ENCODE results near the gene LMX1A.

Gene LMX1A

DNA sequence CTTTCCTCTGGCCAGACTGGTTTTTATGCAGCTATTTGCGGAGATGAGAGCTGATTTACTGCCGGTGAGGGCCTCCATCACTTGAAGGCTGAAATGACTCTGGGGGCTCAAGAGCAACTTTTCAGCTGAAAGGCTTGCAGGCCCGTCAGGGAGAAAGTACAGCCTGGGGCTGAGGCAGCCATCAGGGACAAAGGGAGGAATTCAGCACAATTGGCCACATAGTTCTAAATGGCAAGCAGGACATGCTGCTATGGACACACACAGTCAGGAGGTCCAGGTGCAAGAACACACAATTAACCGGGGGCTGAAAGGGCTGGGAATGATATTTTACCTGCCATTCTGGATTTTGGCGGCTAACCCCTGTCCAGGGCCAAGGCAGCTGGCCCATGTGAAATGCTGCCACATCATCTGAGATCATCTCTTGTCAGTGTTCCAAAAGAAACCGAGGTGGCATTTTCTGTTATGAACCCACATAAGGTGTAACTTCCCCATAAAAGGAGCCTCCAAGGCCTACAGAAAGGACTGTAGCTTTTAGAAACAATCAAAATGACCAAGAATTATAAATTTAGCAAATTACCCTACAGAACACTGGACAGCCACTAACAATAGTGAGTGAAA is 58.2 kb downstream of the LMX1A start:
- H2BK15ac ChIP-seq (ENCODE audit: low read depth, poor library complexity, severe bottlenecking), result no peak overlapping the region
- H2BK5ac ChIP-seq (ENCODE audit: low read depth, low read length, poor library complexity, severe bottlenecking), result no peak overlapping the region
- H2BK12ac ChIP-seq (ENCODE audit: low read length in 2 of 2), result no peak overlapping the region
- no peak overlapping the region for H2AK5ac ChIP-seq (ENCODE audit: low read length, severe bottlenecking)
- WGBS, result 81% methylated on average over 6 of the region's 6 CpGs
- H3K27me3 ChIP-seq (ENCODE audit: control insufficient read depth in 1 of 2, insufficient read depth in 1 of 2, low read length in 2 of 2), result peaks cover 0 to 16% of the 10 kb centered on the region in 2 experiments
- no peak overlapping the region for H3K4me3 ChIP-seq (ENCODE audit: insufficient read depth in 1 of 2, low read depth in 1 of 2, low read length in 2 of 2)
- H3K23ac ChIP-seq (ENCODE audit: low read length in 2 of 2), result no peak overlapping the region
- no peak overlapping the region for H3K18ac ChIP-seq (ENCODE audit: low read depth in 1 of 2, low read length in 2 of 2)
- H3K14ac ChIP-seq (ENCODE audit: low read length in 2 of 2), result peak overlapping the region in 1 of 2 experiments; percentile 55
- no peak overlapping the region for H3K4me2 ChIP-seq (ENCODE audit: low read length, poor library complexity, severe bottlenecking)
- H2BK120ac ChIP-seq (ENCODE audit: low read depth, low read length), result no peak overlapping the region
- H3K79me1 ChIP-seq (replicated peaks; ENCODE audit: low read length, poor library complexity, severe bottlenecking), result no peaks in the 10 kb centered on the region
- no peak overlapping the region for H3K9ac ChIP-seq (ENCODE audit: low read length)
- H3K4me1 ChIP-seq (ENCODE audit: control insufficient read depth, insufficient read depth, low read depth, low read length), result no peaks in the 10 kb centered on the region
- no peak for DNase-seq
- no peak overlapping the region for H3K4ac ChIP-seq (ENCODE audit: low read depth in 1 of 2, low read length in 2 of 2)
- no peak overlapping the region for H4K8ac ChIP-seq (ENCODE audit: low read length)
- no peaks in the 10 kb centered on the region for H3K36me3 ChIP-seq (ENCODE audit: control insufficient read depth in 1 of 2, insufficient read depth in 2 of 2, low read depth in 1 of 2, low read length in 2 of 2)
- H4K91ac ChIP-seq (ENCODE audit: low read length), result no peak overlapping the region
- H2AFZ ChIP-seq (ENCODE audit: low read depth, low read length), result no peak overlapping the region
- no peak overlapping the region for H3K27ac ChIP-seq (ENCODE audit: low read length, poor library complexity, severe bottlenecking)
- no peaks in the 10 kb centered on the region for H3K9me3 ChIP-seq (ENCODE audit: control insufficient read depth, low read length)

DNA sequence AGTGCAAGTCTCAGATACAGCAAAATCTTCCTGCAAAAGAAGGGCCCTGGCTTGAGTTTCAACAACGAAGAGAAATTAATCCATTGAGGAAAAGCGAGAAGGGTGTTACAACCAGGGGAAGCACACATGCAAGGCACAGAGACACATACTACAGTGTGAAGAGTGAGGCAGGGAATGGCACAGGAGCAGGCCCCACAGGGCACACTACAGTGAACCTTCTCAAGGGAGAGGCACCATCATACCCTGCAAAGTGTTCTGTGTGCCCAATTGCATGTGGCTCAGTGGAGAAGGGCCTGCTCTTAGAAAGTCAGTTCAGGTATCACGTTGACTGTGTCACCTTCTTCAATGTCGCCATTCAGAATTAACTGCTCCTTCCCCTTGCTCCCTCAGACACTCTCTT is 60.3 kb downstream of the LMX1A start:
- Histone ChIP-seq H3K4me1 (ENCODE audit: control insufficient read depth, insufficient read depth, low read depth, low read length) (no peaks in the 10 kb centered on the region), H3K27ac (ENCODE audit: low read length, poor library complexity, severe bottlenecking) (no peak overlapping the region), H4K8ac (ENCODE audit: low read length) (no peak overlapping the region), H3K4ac (ENCODE audit: low read depth in 1 of 2, low read length in 2 of 2) (no peak overlapping the region), H3K9ac (ENCODE audit: low read length) (no peak overlapping the region), H3K4me3 (ENCODE audit: insufficient read depth in 1 of 2, low read depth in 1 of 2, low read length in 2 of 2) (no peak overlapping the region), H2BK5ac (ENCODE audit: low read depth, low read length, poor library complexity, severe bottlenecking) (no peak overlapping the region), H3K23ac (ENCODE audit: low read length in 2 of 2) (no peak overlapping the region), H3K36me3 (ENCODE audit: control insufficient read depth in 1 of 2, insufficient read depth in 2 of 2, low read depth in 1 of 2, low read length in 2 of 2) (no peaks in the 10 kb centered on the region), H4K91ac (ENCODE audit: low read length) (no peak overlapping the region), H3K18ac (ENCODE audit: low read depth in 1 of 2, low read length in 2 of 2) (no peak overlapping the region), H2BK12ac (ENCODE audit: low read length in 2 of 2) (no peak overlapping the region), H2AFZ (ENCODE audit: low read depth, low read length) (no peak overlapping the region), H3K79me1 (replicated peaks; ENCODE audit: low read length, poor library complexity, severe bottlenecking) (no peaks in the 10 kb centered on the region), H2BK120ac (ENCODE audit: low read depth, low read length) (no peak overlapping the region), H3K9me3 (ENCODE audit: control insufficient read depth, low read length) (no peaks in the 10 kb centered on the region), H3K27me3 (ENCODE audit: control insufficient read depth in 1 of 2, insufficient read depth in 1 of 2, low read length in 2 of 2) (peaks cover 0 to 17% of the 10 kb centered on the region in 2 experiments), H2BK15ac (ENCODE audit: low read depth, poor library complexity, severe bottlenecking) (no peak overlapping the region), H3K4me2 (ENCODE audit: low read length, poor library complexity, severe bottlenecking) (no peak overlapping the region), H2AK5ac (ENCODE audit: low read length, severe bottlenecking) (no peak overlapping the region), H3K14ac (ENCODE audit: low read length in 2 of 2) (no peak overlapping the region)
- DNase-seq, result no peak
- WGBS, result 77% methylated on average over 4 of the region's 4 CpGs

DNA sequence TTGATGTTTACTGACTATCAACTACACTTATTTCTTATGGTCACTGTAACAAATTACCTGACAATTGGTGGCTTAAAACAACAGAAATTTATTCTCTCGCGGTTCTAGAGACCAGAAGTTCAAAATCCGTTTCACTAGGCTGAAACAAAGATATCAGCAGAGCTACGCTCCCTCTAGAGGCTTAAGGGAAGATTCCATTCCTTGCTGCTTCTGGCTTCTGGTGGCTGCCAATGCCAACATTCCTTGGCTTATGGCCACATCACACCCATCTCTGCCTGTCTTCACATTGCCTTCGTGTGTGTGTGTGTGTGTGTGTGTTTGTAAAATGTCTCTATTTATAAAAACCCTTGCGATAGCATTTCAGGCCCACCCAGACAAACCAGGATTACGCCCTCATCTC is 66.4 kb downstream of the LMX1A start:
- no peak overlapping the region for H2BK5ac ChIP-seq (ENCODE audit: low read depth, low read length, poor library complexity, severe bottlenecking)
- no peak overlapping the region for H2AFZ ChIP-seq (ENCODE audit: low read depth, low read length)
- no peak overlapping the region for H3K18ac ChIP-seq (ENCODE audit: low read depth in 1 of 2, low read length in 2 of 2)
- no peak overlapping the region for H2BK120ac ChIP-seq (ENCODE audit: low read depth, low read length)
- H3K36me3 ChIP-seq (ENCODE audit: control insufficient read depth in 1 of 2, insufficient read depth in 2 of 2, low read depth in 1 of 2, low read length in 2 of 2), result no peaks in the 10 kb centered on the region
- H3K4me2 ChIP-seq (ENCODE audit: low read length, poor library complexity, severe bottlenecking), result no peak overlapping the region
- no peak overlapping the region for H4K8ac ChIP-seq (ENCODE audit: low read length)
- H2BK12ac ChIP-seq (ENCODE audit: low read length in 2 of 2), result no peak overlapping the region
- H2AK5ac ChIP-seq (ENCODE audit: low read length, severe bottlenecking), result no peak overlapping the region
- H3K27ac ChIP-seq (ENCODE audit: low read length, poor library complexity, severe bottlenecking), result no peak overlapping the region
- H3K9ac ChIP-seq (ENCODE audit: low read length), result no peak overlapping the region
- no peaks in the 10 kb centered on the region for H3K9me3 ChIP-seq (ENCODE audit: control insufficient read depth, low read length)
- H2BK15ac ChIP-seq (ENCODE audit: low read depth, poor library complexity, severe bottlenecking), result no peak overlapping the region
- no peak overlapping the region for H3K4ac ChIP-seq (ENCODE audit: low read depth in 1 of 2, low read length in 2 of 2)
- H3K27me3 ChIP-seq (ENCODE audit: control insufficient read depth in 1 of 2, insufficient read depth in 1 of 2, low read length in 2 of 2), result peaks cover 5 to 15% of the 10 kb centered on the region in 2 experiments
- H3K14ac ChIP-seq (ENCODE audit: low read length in 2 of 2), result no peak overlapping the region
- no peak overlapping the region for H3K4me3 ChIP-seq (ENCODE audit: insufficient read depth in 1 of 2, low read depth in 1 of 2, low read length in 2 of 2)
- no peaks in the 10 kb centered on the region for H3K4me1 ChIP-seq (ENCODE audit: control insufficient read depth, insufficient read depth, low read depth, low read length)
- H3K23ac ChIP-seq (ENCODE audit: low read length in 2 of 2), result no peak overlapping the region
- no peak for DNase-seq
- 89% methylated on average over 4 of the region's 7 CpGs for WGBS
- no peaks in the 10 kb centered on the region for H3K79me1 ChIP-seq (replicated peaks; ENCODE audit: low read length, poor library complexity, severe bottlenecking)
- H4K91ac ChIP-seq (ENCODE audit: low read length), result no peak overlapping the region

GRCh38 chr1:165289556-165289955 is 67.0 kb downstream of the LMX1A start:
- no peaks in the 10 kb centered on the region for H3K4me1 ChIP-seq (ENCODE audit: control insufficient read depth, insufficient read depth, low read depth, low read length)
- no peak overlapping the region for H2AK5ac ChIP-seq (ENCODE audit: low read length, severe bottlenecking)
- H3K27me3 ChIP-seq (ENCODE audit: control insufficient read depth in 1 of 2, insufficient read depth in 1 of 2, low read length in 2 of 2), result peaks cover 5 to 16% of the 10 kb centered on the region in 2 experiments
- H3K79me1 ChIP-seq (replicated peaks; ENCODE audit: low read length, poor library complexity, severe bottlenecking), result no peaks in the 10 kb centered on the region
- no peak overlapping the region for H3K23ac ChIP-seq (ENCODE audit: low read length in 2 of 2)
- H2BK12ac ChIP-seq (ENCODE audit: low read length in 2 of 2), result no peak overlapping the region
- H3K9me3 ChIP-seq (ENCODE audit: control insufficient read depth, low read length), result no peaks in the 10 kb centered on the region
- no peak overlapping the region for H3K9ac ChIP-seq (ENCODE audit: low read length)
- no peak overlapping the region for H4K8ac ChIP-seq (ENCODE audit: low read length)
- no peaks in the 10 kb centered on the region for H3K36me3 ChIP-seq (ENCODE audit: control insufficient read depth in 1 of 2, insufficient read depth in 2 of 2, low read depth in 1 of 2, low read length in 2 of 2)
- no peak overlapping the region for H3K4ac ChIP-seq (ENCODE audit: low read depth in 1 of 2, low read length in 2 of 2)
- 89% methylated on average over 3 of the region's 3 CpGs for WGBS
- H3K4me3 ChIP-seq (ENCODE audit: insufficient read depth in 1 of 2, low read depth in 1 of 2, low read length in 2 of 2), result no peak overlapping the region
- H3K18ac ChIP-seq (ENCODE audit: low read depth in 1 of 2, low read length in 2 of 2), result no peak overlapping the region
- no peak overlapping the region for H2BK15ac ChIP-seq (ENCODE audit: low read depth, poor library complexity, severe bottlenecking)
- DNase-seq, result no peak
- no peak overlapping the region for H2BK120ac ChIP-seq (ENCODE audit: low read depth, low read length)
- H2BK5ac ChIP-seq (ENCODE audit: low read depth, low read length, poor library complexity, severe bottlenecking), result no peak overlapping the region
- no peak overlapping the region for H3K27ac ChIP-seq (ENCODE audit: low read length, poor library complexity, severe bottlenecking)
- no peak overlapping the region for H3K4me2 ChIP-seq (ENCODE audit: low read length, poor library complexity, severe bottlenecking)
- no peak overlapping the region for H4K91ac ChIP-seq (ENCODE audit: low read length)
- H2AFZ ChIP-seq (ENCODE audit: low read depth, low read length), result no peak overlapping the region
- H3K14ac ChIP-seq (ENCODE audit: low read length in 2 of 2), result no peak overlapping the region

All from mesenchymal stem cell (in vitro differentiated cells and primary cell).